ENCODE data around the gene RCAN1. TPM values are rescaled to one million over a fixed set of nuclear protein-coding genes. Genes with fewer than 3 reads are reported as not detected.

RCAN1 gene
- polyA plus RNA-seq, 1 donor (not counting 4 experiments of a cell fraction or from before 2014, with no cell fraction given): 21.3 TPM

- no peak overlapping the region for H3K4me2 ChIP-seq (ENCODE audit: control insufficient read depth, extremely low read depth, insufficient read depth, low read depth, low read length)
- dilution Hi-C loops (cut with MboI; ENCODE audit: extremely low pct_ligation_motif_present, low sequenced_read_pairs): no loop called here
- H3K4me3 ChIP-seq (ENCODE audit: control insufficient read depth in 2 of 3, extremely low read depth in 1 of 3, insufficient read depth in 2 of 3, low read depth in 1 of 3, low read length in 3 of 3): no peak overlapping the region
- H3K9me3 ChIP-seq (ENCODE audit: control insufficient read depth, low read depth, low read length): no peaks in the 10 kb centered on the region
- no peak overlapping the region for H3K27ac ChIP-seq (ENCODE audit: control insufficient read depth, insufficient read depth, low read length)
- DNase-seq (ENCODE audit: low read depth, low spot score): no peak
- H3K4me1 ChIP-seq (ENCODE audit: control insufficient read depth, extremely low read depth, insufficient read depth, low read length): peaks cover 16% of the 10 kb centered on the region
- H2AFZ ChIP-seq (ENCODE audit: control insufficient read depth, low read length): no peak overlapping the region
- no peak for FAIRE-seq
- no peak for TF ChIP-seq EZH2 (IDR thresholded peaks at IDR 0.05; ENCODE audit: low read length)
- no peak for TF ChIP-seq CTCF (optimal IDR thresholded peaks at IDR 0.05 in 1 of 3, IDR thresholded peaks at IDR 0.05 in 1 of 3, conservative IDR thresholded peaks at IDR 0.05 in 1 of 3; ENCODE audit: extremely low read depth in 1 of 3, insufficient read depth in 2 of 3, low read length in 3 of 3)
- H3K27me3 ChIP-seq (ENCODE audit: control insufficient read depth, extremely low read depth, insufficient read depth, low read length): no peaks in the 10 kb centered on the region
- H3K36me3 ChIP-seq (ENCODE audit: control insufficient read depth in 2 of 2, extremely low read depth in 1 of 2, insufficient read depth in 2 of 2, low read length in 2 of 2): no peaks in the 10 kb centered on the region
- H3K9me1 ChIP-seq (ENCODE audit: control insufficient read depth, extremely low read depth, insufficient read depth, low read length): no peaks in the 10 kb centered on the region
- H3K79me2 ChIP-seq (ENCODE audit: control insufficient read depth, insufficient read depth, low read length): no peaks in the 10 kb centered on the region
- no peak overlapping the region for H3K9ac ChIP-seq (ENCODE audit: control insufficient read depth, extremely low read depth, insufficient read depth, low read length)
- H4K20me1 ChIP-seq (ENCODE audit: control insufficient read depth, extremely low read depth, insufficient read depth, low read length): no peaks in the 10 kb centered on the region
Observed at GRCh38 chr21:34602061-34602460, 12.9 kb downstream of the RCAN1 start.

- Histone ChIP-seq H3K36me3 (ENCODE audit: control insufficient read depth in 2 of 2, extremely low read depth in 1 of 2, insufficient read depth in 2 of 2, low read length in 2 of 2) (no peaks in the 10 kb centered on the region), H3K27me3 (ENCODE audit: control insufficient read depth, extremely low read depth, insufficient read depth, low read length) (no peaks in the 10 kb centered on the region), H3K9me3 (ENCODE audit: control insufficient read depth, low read depth, low read length) (no peaks in the 10 kb centered on the region), H2AFZ (ENCODE audit: control insufficient read depth, low read length) (no peak overlapping the region), H3K4me3 (ENCODE audit: control insufficient read depth in 2 of 3, extremely low read depth in 1 of 3, insufficient read depth in 2 of 3, low read depth in 1 of 3, low read length in 3 of 3) (no peak overlapping the region), H3K9ac (ENCODE audit: control insufficient read depth, extremely low read depth, insufficient read depth, low read length) (no peak overlapping the region), H3K4me2 (ENCODE audit: control insufficient read depth, extremely low read depth, insufficient read depth, low read depth, low read length) (no peak overlapping the region), H3K9me1 (ENCODE audit: control insufficient read depth, extremely low read depth, insufficient read depth, low read length) (no peaks in the 10 kb centered on the region), H3K4me1 (ENCODE audit: control insufficient read depth, extremely low read depth, insufficient read depth, low read length) (peaks cover 16% of the 10 kb centered on the region), H4K20me1 (ENCODE audit: control insufficient read depth, extremely low read depth, insufficient read depth, low read length) (no peaks in the 10 kb centered on the region), H3K27ac (ENCODE audit: control insufficient read depth, insufficient read depth, low read length) (no peak overlapping the region), H3K79me2 (ENCODE audit: control insufficient read depth, insufficient read depth, low read length) (no peaks in the 10 kb centered on the region)
- TF ChIP-seq EZH2 (IDR thresholded peaks at IDR 0.05; ENCODE audit: low read length) (no peak), CTCF (optimal IDR thresholded peaks at IDR 0.05 in 1 of 3, IDR thresholded peaks at IDR 0.05 in 1 of 3, conservative IDR thresholded peaks at IDR 0.05 in 1 of 3; ENCODE audit: extremely low read depth in 1 of 3, insufficient read depth in 2 of 3, low read length in 3 of 3) (no peak)
- FAIRE-seq (no peak), DNase-seq (ENCODE audit: low read depth, low spot score) (no peak)
- dilution Hi-C loops (cut with MboI; ENCODE audit: extremely low pct_ligation_motif_present, low sequenced_read_pairs): no loop called here
Observed at GRCh38 chr21:34599534-34600101, 15.3 kb downstream of the RCAN1 start.
